HepG2 (cell line): Measurements from ENCODE around the gene PVR. TPM values are rescaled to one million over a fixed set of nuclear protein-coding genes. Genes with fewer than 3 reads are reported as not detected.

Experiments
- CBX1 ChIP-seq: IDR thresholded peaks from one replicate; pipeline ENCODE4 v1.6.1; 2016; ENCODE audit warnings: antibody characterized with exemption, low read depth
- FOSL2 ChIP-seq: sonication (generic); formaldehyde crosslinking; IDR thresholded peaks from 2 replicates; pipeline ENCODE4 v1.4.0; 2020; ENCODE audit warnings: missing genetic modification reagents
- GATAD1 ChIP-seq: IDR thresholded peaks from 2 replicates; pipeline ENCODE4 v1.6.1; 2016; ENCODE audit warnings: missing genetic modification reagents, missing compliant biosample characterization
- MLLT10 ChIP-seq: sonication (generic); formaldehyde crosslinking; IDR thresholded peaks from 2 replicates; pipeline ENCODE4 v1.4.0; 2020; ENCODE audit warnings: missing genetic modification reagents
- NBN ChIP-seq: fragments of 450-650 bp; conservative IDR thresholded peaks from 2 replicates; pipeline ENCODE4 v1.6.1; 2017
- NFRKB ChIP-seq: fragments of 450-650 bp; IDR thresholded peaks from 2 replicates; pipeline ENCODE4 v1.6.1; 2017
- POGK ChIP-seq: sonication (generic); formaldehyde crosslinking; conservative IDR thresholded peaks from 2 replicates; pipeline ENCODE4 v1.8.0; 2022; ENCODE audit warnings: mild to moderate bottlenecking, moderate library complexity, missing genetic modification reagents
- SCMH1 ChIP-seq: sonication (generic); formaldehyde crosslinking; IDR thresholded peaks from 2 replicates; pipeline ENCODE4 v1.9.0; 2021; ENCODE audit warnings: missing genetic modification reagents, mild to moderate bottlenecking, borderline replicate concordance
- SP140L ChIP-seq: sonication (generic); formaldehyde crosslinking; IDR thresholded peaks from 2 replicates; pipeline ENCODE4 v1.4.0; 2020; ENCODE audit warnings: missing genetic modification reagents, borderline replicate concordance
- TRIM22 ChIP-seq: fragments of 450-650 bp; IDR thresholded peaks from 2 replicates; pipeline ENCODE4 v1.6.1; 2017
- ZNF121 ChIP-seq: sonication (generic); formaldehyde crosslinking; IDR thresholded peaks from 2 replicates; pipeline ENCODE4 v1.5.0; 2020; ENCODE audit warnings: mild to moderate bottlenecking, missing genetic modification reagents
- ZNF143 ChIP-seq: sonication (generic); formaldehyde crosslinking; IDR thresholded peaks from 2 replicates; pipeline ENCODE4 v1.4.0; 2020; ENCODE audit warnings: missing genetic modification reagents
- ZNF235 ChIP-seq: sonication (generic); formaldehyde crosslinking; IDR thresholded peaks from 2 replicates; pipeline ENCODE4 v1.8.1; 2023; ENCODE audit warnings: mild to moderate bottlenecking, missing genetic modification reagents, borderline replicate concordance
- ZNF543 ChIP-seq: sonication (generic); formaldehyde crosslinking; IDR thresholded peaks from 2 replicates; pipeline ENCODE4 v1.4.0; 2020; ENCODE audit warnings: mild to moderate bottlenecking, missing genetic modification reagents
- ZNF572 ChIP-seq: sonication (generic); formaldehyde crosslinking; IDR thresholded peaks from 2 replicates; pipeline ENCODE4 v1.5.1; 2020; ENCODE audit warnings: mild to moderate bottlenecking, missing genetic modification reagents
- ZNF790 ChIP-seq: sonication (generic); formaldehyde crosslinking; IDR thresholded peaks from 2 replicates; pipeline ENCODE4 v1.8.0; 2022; ENCODE audit warnings: missing genetic modification reagents, mild to moderate bottlenecking, borderline replicate concordance
- polyA plus RNA-seq, 8 experiments: library from polyadenylated mRNA; depleted of rRNA in 3 of 8; stranded (reverse) in 7 of 8; unstranded in 1 of 8; fragments of >200 nt; fragmentation: Illumina TruSeq in 4 of 8; extraction: Trizol in 4 of 8; gene quantifications; 2 replicates each; pipeline versions ENCODE4 v1.2.1 to v1.2.3, GENCODE V29; 2011 to 2016; ENCODE audit warnings: low read depth in 4 of 8, missing spikeins in 1 of 8, mixed read lengths in 1 of 8; ENCODE audit not compliant: insufficient read depth in 1 of 8
- total RNA-seq, 5 experiments: library from RNA; depleted of rRNA; stranded (reverse); fragments of >200 nt; fragmentation: Illumina TruSeq; extraction: Trizol; gene quantifications; 2 replicates each; pipeline ENCODE4 v1.2.3, GENCODE V29; 2016; ENCODE audit warnings: low read depth in 1 of 5
- TF ChIP-seq, protein P1 (sequence below): sonication (generic); formaldehyde crosslinking; IDR thresholded peaks from 2 replicates; pipeline ENCODE4 v1.4.0; 2020; ENCODE audit warnings: missing genetic modification reagents, borderline replicate concordance
- TF ChIP-seq, protein P2 (sequence below): sonication (generic); formaldehyde crosslinking; IDR thresholded peaks from 2 replicates; pipeline ENCODE4 v1.5.0; 2020; ENCODE audit warnings: mild to moderate bottlenecking, missing genetic modification reagents

Gene PVR
- total and polyA plus RNA-seq, 2 of the 13 experiments (the other 11 are each of a cell fraction or from before 2014, with no cell fraction given), result 43.4 to 46.6 TPM

- TF ChIP-seq NBN (no peak), ZNF235 (CRISPR knock-in tag) (no peak), POGK (CRISPR knock-in tag) (no peak), GATAD1 (CRISPR knock-in tag) (no peak), SCMH1 (CRISPR knock-in tag) (no peak), FOSL2 (CRISPR knock-in tag) (peak; percentile 73), CBX1 (no peak), TRIM22 (no peak), ZNF790 (CRISPR knock-in tag) (no peak), ZNF572 (CRISPR knock-in tag) (no peak), MLLT10 (CRISPR knock-in tag) (no peak), SP140L (CRISPR knock-in tag) (no peak), ZNF143 (CRISPR knock-in tag) (no peak), ZNF543 (no peak), ZNF121 (CRISPR knock-in tag) (peak; percentile 84), NFRKB (no peak)
- TF ChIP-seq, protein P1, sequence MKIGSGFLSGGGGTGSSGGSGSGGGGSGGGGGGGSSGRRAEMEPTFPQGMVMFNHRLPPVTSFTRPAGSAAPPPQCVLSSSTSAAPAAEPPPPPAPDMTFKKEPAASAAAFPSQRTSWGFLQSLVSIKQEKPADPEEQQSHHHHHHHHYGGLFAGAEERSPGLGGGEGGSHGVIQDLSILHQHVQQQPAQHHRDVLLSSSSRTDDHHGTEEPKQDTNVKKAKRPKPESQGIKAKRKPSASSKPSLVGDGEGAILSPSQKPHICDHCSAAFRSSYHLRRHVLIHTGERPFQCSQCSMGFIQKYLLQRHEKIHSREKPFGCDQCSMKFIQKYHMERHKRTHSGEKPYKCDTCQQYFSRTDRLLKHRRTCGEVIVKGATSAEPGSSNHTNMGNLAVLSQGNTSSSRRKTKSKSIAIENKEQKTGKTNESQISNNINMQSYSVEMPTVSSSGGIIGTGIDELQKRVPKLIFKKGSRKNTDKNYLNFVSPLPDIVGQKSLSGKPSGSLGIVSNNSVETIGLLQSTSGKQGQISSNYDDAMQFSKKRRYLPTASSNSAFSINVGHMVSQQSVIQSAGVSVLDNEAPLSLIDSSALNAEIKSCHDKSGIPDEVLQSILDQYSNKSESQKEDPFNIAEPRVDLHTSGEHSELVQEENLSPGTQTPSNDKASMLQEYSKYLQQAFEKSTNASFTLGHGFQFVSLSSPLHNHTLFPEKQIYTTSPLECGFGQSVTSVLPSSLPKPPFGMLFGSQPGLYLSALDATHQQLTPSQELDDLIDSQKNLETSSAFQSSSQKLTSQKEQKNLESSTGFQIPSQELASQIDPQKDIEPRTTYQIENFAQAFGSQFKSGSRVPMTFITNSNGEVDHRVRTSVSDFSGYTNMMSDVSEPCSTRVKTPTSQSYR (CRISPR knock-in tag), result no peak
- TF ChIP-seq, protein P2, sequence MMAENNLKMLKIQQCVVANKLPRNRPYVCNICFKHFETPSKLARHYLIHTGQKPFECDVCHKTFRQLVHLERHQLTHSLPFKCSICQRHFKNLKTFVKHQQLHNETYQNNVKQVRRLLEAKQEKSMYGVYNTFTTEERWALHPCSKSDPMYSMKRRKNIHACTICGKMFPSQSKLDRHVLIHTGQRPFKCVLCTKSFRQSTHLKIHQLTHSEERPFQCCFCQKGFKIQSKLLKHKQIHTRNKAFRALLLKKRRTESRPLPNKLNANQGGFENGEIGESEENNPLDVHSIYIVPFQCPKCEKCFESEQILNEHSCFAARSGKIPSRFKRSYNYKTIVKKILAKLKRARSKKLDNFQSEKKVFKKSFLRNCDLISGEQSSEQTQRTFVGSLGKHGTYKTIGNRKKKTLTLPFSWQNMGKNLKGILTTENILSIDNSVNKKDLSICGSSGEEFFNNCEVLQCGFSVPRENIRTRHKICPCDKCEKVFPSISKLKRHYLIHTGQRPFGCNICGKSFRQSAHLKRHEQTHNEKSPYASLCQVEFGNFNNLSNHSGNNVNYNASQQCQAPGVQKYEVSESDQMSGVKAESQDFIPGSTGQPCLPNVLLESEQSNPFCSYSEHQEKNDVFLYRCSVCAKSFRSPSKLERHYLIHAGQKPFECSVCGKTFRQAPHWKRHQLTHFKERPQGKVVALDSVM, result 0 out of 2 replicates have a peak, but pooled peaks have one; percentile 28
Observed at GRCh38 chr19:44684892-44685863, 41.5 kb downstream of the PVR start (continued).
